GM11168 (cell line): ENCODE data around the gene XXYLT1.

ENCODE experiments used
- in situ Hi-C: fragments of 300-500 bp; cut with MboI; formaldehyde crosslinking; loops from one replicate; pipeline ENCODE4 v1.12.0; 2022; ENCODE audit warnings: low sequenced_read_pairs; ENCODE audit not compliant: unreplicated experiment

The XXYLT1 gene

DNA sequence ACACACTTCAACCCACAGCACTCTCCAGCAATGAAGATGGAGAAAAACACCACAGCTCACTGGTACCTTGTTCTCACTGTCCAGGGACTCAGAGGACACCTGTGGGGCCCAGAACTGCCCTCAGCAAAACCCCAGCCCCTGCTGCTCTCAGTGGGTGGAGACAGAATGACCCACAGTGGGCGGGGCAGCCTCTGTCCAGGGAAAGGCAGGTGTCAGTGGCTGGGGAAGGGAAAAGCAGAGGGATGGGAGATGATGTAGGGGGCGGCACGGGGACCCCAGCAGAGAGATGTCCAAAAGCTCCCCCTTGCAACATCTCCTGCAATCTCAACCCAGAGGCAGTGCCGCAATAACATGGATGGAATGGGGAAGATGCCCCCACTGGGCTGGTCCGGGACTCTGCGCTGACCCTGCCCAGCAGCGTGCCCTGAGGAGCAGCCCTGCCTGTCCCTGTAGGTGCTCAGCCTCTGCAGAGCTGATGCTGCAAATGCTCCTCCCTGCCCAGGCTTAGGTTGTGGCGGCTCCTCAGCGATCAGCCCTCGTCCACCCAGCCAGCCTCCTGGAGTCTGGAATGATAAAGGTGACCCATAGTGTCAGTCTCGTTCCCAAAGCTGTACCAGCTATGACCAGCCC, 193.9 kb downstream of the XXYLT1 start:
- in situ Hi-C loops: no loop called here

DNA sequence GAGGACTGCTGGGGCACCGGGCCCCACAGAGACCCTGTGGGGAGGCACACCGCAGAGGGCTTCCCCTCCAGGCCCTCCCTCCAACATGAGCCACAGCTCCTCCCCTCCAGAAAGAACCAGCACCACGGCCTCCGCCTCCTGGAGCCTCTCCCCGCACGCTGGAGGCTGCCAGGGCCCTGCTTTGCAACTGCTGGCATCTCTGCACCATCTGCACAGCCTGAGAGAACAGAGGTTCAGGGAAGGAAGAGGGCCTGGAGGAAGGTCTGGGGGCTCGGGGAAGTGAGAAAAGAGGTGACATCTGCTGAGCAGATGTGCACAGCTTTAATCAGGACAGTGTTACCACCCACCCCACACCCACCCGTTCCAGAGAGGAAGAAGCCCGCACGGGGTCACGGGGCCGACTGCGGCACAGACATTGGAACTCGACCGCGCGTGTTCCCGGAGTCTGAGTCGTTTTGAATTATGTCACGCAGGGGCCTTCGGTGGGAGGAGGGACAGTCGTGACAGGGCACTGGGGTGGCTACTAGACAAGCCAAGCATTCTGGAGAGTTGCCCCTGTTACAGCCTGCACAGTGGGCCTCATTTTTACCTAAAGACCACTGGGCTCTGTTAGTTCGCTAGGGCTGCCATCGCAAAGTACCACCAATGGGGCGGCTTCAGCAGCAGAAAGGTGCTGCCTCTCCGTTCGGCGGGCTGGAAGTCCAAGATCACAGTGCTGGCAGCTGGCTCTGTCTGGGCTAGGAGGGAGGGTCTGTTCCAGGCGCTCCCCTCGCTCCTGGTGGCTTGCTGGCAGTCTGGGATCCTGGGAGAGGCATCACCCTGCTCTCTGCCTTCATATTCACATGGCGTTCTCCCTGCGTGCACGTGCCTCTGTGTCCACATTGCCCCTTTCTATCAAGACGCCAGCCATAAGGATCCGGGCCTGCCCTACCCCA, 194.8 kb downstream of the XXYLT1 start:
- in situ Hi-C loops: no loop called here

DNA sequence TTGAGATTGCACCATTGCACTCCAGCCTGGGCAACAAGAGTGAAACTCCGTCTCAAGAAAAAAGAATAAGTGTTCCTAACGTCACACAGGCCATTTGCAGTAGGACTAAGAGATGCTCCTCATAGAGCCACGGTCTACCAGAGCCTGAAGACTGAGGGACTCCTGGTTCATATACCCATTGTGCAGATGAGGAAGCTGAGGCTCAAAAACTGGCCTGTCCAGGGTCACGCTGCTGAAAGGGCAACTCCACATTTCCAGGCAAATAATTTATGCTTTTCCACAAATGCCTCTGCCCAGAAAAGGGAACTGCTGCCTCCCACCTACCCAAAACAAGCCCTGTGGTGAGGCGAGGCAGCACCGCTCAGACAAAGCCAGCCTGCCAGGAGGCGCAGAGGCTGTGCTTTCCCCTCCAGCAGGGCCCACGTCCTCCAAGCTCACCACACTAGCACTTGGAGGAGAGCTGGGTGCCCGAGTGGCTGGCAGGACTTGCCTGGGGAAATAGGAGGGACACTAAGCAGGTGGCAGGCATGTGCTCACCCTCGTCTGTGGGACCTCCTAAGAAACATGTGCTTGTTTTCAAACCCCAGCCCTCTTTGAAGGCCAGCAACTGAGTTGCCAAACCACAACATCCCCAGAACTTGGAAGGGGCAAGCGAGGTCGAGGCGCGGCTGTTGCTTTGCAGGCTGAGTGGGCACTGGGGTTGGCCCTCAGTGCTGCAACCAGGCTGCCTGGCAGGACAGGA, 195.6 kb downstream of the XXYLT1 start:
- in situ Hi-C loops: no loop called here

DNA sequence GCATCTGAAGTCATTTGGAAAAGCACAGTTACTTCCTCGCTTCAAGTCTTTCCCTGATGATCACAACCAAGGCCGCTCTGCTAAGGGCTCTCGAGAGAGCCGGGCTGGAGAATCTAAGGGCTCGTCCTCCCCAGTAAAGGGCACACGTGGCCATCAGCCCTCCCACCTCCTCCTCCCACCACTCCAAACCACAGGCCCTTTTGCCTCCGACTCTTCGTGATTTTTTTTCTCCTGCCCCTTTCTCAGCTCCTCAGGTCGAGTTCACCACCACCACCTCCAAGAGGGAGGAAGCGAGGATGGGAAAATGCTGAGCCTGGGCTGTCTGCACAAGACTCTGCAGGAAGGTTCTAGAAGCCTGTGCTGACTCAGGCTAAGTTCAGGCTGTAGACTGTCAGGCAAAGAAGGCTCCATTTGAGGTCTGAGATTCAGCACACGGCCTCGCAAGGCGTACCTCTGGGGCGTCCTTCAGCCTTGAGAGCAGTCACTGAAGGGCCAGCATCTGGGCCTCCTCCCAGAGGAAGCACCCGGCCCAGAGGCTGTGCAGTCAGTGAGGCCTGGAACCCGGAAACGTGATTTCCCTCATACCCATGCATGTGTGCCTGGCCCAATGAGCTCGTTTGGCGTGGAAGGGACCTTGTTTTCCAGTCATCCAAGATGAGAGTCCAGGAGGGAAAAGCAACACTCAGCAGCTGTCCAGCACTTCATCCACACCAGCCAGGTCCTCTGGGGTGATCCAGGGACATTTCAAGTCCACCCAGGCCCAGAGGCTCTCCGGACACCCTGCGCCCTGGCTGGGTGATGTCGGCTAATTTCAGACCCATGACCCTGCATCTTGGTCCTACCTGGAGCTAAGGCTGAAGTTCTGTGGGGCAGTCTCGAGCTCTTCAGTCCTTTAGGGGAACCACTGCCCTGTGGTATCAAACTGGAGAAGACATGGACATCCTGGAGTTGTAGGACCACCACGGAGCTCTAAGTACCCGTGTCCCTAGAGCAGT, 196.8 kb downstream of the XXYLT1 start:
- in situ Hi-C loops: no loop called here

DNA sequence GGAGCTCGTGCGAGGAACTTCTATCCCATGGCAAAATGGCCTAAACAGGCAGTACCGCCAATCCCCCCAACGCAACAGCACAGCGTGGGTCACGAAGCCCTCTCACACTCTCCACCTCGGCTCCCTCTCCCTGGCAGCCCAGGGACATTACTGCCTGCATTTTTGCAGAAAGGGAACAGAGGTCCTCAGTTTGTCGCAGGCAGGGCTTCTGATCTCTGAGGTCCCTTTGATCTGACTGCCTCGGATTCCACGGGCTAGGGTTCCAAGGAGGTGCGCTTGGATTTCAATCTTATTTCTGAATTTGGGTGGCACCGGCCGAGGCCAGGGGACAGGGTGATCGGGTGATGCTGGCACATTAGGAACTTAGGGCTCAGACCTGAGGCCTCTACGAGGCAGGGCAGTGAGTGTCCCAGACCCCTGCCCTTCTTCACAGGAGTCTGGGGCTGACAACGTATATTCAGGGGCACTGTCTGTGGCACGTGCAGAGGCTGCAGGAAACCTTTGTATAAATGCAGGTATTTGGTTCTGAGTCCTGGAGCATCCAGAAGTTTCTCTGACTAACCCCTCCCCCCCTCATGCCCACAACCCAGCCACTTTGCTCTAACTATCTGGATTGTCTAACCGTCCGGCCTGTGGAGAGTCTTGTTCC, 197.9 kb downstream of the XXYLT1 start:
- in situ Hi-C loops: no loop called here

DNA sequence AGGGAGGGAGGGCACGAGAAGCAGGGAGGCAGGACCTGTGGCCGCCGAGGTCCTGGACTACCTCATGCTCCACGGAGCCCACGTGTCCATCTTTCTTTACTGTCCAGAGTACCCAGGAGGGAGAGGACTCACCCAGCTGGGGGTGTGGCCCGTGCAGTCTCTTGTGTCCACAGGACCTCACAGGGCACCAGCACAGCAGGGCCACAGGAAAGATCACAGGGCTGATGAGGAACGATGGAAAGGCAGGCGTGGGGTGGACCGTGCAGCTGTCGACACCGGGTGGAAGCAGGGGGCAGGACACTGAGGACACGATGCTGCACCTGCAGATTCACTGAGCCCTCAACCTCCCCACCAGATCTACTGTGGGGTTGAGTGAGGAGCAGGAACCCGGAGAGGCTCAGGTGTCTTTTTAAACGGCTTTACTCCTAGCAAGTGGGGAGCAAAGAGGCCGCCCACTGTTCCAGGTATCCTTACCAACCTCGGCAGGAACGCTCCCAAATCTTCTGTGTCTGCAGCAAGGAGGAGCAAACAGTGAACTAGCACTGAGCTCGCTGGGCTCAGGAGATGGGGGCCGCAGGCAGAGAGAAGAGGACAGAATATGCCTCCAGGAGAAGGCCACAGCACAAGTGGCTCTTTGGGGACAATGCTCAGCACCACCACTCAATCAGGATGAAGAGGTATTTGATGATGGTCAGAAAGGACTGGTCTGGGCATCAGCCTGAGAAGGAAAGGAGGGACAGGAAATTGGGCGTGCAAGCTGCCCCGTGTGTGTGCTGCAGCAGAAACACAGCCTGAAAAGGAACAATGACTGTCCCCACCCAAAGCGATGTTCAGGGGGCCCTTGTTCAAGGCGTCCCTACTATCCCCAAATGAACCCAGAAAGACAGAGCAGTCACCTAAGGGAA, 198.8 kb downstream of the XXYLT1 start:
- in situ Hi-C loops: no loop called here

DNA sequence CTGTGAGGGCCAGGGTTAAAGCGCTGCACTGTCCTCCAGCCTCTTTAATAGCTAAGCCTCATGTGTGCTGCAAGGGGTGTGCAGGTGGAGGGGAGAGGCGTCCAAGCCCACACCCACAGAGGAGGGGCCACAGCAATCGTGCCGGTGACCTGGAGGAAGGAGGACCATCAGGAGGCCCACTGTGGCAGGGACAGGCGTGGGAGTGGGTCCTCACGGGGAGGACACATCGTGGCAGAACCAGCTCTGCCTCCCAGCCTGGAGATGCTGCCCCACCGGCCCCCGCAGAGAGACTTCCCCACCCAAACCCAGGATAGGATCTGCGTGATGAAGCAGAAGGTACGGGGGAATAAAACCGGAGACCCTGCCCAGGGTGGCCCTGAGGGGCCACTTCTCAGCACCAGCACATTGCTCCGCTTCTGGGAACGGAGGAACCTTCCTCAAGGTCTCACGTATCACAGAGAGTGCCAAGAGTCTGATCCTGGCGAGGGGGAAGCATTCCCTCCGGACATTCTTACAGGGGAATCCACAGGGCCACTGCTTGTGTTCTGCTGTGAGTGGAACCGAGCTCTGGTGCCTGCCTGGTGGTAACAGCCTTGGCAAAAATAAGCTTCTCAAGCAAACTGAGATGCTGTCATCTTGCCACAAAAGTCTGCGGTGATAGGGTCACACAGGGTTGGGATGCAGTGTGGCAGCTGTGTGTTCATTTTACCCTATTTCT, 199.8 kb downstream of the XXYLT1 start:
- in situ Hi-C loops: no loop called here

DNA sequence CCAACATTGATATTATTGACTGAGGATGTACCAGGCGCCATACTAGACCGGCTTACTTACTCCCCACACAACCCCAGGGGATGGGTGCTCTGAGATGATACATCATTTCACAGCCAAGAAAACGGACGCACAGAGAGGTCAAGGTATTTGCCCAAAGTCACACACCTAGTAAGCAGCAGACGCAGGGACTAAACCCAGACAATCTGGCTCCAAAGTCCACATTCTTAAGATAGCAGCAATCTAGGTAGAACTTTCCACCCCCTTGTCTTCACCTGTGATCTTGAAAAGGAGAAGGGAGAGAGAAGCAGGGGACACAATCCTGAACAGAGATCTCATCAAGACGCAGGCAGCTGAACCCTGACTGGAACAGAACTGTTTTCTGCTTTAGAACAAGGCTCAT, 200.6 kb downstream of the XXYLT1 start:
- in situ Hi-C loops: no loop called here

DNA sequence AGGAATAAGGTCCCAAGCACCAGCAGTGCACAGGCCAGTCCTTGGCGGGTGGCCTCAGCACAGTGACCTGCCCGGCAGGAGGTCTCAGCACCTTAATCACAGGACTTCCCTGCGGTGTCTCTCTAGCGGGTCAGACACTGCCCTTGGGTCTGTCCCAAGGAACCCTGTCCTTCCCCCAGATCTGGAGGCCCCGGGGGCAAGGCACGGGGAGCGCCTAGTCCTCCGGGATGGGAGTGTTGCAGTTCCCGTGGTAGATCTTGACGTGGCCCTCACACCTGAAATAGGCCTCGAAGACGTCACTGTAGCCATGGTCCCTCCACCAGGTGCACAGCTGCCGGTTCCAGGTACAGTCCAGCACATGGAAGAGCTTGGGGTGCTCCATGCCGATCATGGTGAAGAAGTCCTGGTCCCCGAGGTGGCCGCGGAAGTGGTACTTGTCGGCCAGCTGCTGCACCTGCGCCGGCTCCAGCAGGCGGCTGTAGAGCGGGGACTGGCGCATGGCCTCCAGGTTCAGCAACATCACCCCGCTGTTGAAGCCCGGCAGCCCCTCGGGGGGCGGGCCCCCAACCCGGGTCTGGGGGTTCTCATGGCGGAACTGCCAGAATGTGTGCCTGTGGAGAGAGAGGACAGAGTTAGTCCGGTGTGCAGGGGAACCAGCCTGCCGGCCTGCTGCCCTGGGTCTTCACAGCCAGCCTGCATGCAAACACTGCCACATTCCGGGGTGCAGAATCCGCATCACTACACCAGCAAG, 201.3 kb downstream of the XXYLT1 start:
- in situ Hi-C loops: no loop called here

DNA sequence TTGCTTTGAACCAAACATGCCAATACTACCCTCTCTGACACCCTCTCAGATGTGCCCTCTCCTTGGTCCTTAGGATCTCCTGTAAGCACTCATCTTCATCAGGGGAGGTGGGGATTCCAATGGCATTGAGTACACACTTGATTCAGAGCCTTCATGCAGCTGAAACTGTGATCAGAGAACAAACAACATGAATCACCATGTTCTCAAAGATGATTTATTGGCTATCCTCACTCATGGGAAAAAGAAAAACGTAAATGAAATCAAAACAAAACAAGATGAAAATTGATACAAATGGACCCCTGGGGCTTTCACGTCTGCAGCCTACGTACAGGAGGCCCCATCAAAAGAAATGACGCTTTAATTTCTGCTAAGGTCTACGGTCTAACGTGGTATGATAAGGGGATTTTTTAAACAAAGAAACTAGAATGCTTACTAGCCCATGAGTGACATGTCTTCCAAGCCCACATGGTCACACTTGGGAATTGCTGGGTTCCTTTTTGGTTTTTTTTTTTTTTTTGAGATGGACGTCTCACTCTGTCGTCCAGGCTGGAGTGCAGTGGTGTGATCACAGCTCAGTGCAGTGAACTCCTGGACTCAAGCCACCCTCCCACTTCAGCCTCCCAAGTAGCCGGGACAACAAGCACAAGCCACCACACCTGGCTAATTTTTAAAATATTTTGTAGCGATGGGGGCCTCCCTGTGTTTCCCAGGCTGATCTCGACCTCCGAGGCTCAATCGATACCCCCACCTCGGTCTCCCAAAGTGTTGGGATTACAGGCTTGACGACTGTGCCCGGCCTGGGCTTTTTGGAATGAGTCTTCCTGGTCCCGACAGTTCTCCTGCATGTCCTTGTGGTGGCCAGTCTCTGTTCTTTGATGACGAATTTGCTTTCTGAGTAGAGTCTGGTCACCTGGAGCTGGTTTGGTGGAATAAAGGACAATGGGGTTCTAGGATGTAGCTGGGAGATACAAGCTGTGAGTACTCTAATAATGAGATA, 202.6 kb downstream of the XXYLT1 start:
- in situ Hi-C loops: no loop called here

DNA sequence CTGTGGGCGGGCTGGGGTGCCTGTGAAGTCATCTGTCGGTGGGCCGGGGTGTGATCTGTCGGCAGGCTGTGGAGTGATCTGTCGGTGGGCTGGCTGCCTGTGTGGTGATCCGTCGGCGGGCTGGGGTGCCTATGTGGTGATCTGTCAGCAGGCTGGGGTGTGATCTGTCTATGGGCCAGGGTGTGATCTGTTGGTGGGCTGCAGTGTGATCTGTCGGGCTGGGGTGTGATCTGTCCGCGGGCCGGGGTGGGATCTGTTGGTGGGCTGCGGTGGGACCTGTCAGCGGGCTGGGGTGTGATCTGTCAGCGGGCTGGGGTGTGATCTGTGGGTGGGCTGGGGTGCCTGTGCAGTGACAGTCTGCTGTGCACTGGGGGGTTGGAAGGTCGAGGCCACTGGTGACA, 204.5 kb downstream of the XXYLT1 start:
- in situ Hi-C loops: no loop called here

DNA sequence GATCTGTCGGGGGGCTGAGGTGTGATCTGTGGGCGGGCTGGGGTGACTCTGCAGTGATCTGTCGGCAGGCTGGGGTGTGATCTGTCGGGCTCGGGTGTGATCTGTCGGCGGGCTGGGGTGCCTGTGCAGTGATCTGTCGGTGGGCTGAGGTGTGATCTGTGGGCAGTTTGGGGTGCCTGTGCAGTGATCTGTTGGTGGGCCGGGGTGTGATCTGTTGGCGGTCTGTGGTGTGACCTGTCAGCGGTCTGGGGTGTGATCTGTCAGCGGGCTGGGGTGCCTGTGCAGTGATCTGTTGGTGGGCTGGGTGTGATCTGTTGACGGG, 205.1 kb downstream of the XXYLT1 start:
- in situ Hi-C loops: no loop called here

DNA sequence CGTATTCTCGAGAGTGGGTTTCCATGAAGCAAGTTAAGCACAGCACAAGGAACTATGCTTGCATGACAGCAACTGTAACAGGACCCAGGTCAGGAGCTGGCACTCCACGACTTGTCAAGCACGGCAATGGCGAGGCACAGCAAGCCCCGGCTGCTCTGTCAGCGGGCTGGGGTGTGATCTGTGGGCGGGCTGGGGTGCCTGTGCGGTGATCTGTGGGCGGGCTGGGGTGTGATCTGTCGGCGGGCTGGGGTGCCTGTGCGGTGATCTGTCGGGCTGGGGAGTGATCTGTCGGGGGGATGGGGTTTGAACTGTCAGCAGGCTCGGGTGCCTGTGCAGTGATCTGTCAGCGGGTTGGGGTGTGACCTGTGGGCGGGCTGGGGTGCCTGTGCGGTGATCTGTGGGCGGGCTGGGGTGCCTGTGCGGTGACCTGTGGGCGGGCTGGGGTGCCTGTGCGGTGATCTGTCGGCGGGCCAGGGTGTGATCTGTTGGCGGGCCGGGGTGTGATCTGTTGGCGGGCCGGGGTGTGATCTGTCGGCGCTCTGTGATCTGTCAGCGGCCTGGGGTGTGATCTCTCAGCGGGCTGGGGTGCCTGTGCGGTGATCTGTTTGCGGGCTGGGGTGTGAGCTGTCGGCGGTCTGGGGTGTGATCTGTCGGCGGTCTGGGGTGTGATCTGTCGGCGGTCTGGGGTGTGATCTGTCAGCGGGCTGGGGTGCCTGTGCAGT, 205.7 kb downstream of the XXYLT1 start:
- in situ Hi-C loops: no loop called here

DNA sequence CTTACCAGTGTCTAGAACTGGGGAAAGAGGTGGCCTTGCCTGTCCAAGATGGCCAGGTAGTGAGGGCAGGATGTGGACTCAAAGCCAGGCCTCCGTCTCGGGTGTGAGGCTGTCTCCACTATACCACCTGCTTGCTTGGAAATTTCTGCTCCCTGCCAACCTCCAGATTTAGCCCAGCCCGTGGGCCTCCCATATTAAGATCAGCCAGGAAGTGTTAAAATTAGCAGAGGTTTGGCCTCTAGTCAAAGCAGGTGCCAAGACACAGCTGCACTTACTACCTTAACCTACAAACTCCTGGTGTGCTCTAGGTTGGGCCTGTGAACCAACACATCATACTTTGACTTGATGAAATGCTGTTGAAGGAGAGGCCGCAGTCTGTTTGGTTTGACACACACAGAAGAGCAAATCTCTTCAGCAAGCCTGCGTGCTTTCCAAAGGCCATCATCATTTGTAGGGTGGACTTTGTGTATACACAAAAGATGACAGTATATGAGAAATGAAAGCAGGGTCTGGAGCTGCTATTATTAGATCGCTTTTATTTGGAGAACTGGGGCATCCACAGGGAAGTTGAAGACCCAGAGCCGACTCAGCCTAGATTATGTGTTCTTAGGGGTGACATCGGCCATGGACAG, 206.5 kb downstream of the XXYLT1 start:
- in situ Hi-C loops: no loop called here

DNA sequence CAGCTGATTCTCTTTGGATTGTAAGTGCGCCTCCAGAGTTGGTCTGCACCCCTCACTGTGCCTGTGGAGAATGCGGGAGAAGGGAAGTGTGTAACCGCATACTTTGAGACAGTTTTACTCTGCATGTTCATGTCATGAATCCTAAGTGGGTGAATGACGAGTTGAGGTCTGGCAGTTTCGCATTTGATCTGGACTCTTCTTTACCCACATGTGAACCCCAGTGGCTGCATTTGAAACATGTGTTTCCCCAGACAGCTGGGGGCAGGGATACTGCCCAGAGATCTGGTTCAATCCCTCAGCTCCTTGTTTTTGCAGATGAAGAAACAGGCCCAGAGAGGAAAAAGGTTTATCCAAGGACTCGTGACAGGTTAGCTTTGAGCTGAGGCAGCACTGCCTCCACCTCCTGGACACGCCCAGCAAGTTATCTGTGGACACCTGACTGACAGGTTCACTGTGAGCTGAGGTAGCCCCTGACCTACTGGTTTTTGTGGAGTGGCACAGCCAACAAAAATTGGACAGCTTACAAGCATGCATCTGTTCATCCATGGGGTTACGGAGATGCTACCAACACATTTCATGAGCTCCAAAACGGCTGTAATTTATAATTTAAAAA, 207.3 kb downstream of the XXYLT1 start:
- in situ Hi-C loops: no loop called here
